Natural killer cell (primary cell): Measurements from ENCODE around the gene KBTBD2. TPM values are rescaled to one million over a fixed set of nuclear protein-coding genes. Genes with fewer than 3 reads are reported as not detected.
"Not testable (repeated sequence)": the region's sequence is repeated elsewhere in the genome, so short reads cannot be mapped to it uniquely, and the experiment has no call there.

Source experiments
- ATAC-seq, 3 donors: fragments of 150-1000 bp in 2 of 3; fragments of 200-7000 bp in 1 of 3; cut with Tn5 transposase; 1 replicate in 1 of 3; 2 replicates in 2 of 3; pipeline ENCODE4 v1.10.0; 2021; ENCODE audit warnings: mild to moderate bottlenecking in 2 of 3, moderate library complexity in 2 of 3
- DNase-seq, 2 donors: peaks; one replicate each; pipeline versions ENCODE4 v3.0.0 to v3.0.0-alpha.2; 2013 to 2021; ENCODE audit warnings: mixed read lengths in 1 of 2
- H3K27ac ChIP-seq: one replicate; pipeline ENCODE4 v1.5.1; 2013; ENCODE audit warnings: mild to moderate bottlenecking, low read length
- H3K27me3 ChIP-seq: one replicate; pipeline ENCODE4 v1.6.1; 2013; ENCODE audit warnings: low read length; ENCODE audit not compliant: control insufficient read depth, insufficient read depth
- H3K36me3 ChIP-seq: one replicate; pipeline ENCODE4 v1.6.1; 2013; ENCODE audit warnings: low read length; ENCODE audit not compliant: control insufficient read depth, insufficient read depth
- H3K4me1 ChIP-seq: one replicate; pipeline ENCODE4 v1.6.1; 2013; ENCODE audit warnings: low read length; ENCODE audit not compliant: control insufficient read depth, insufficient read depth
- H3K4me3 ChIP-seq: one replicate; pipeline ENCODE4 v1.5.1; 2013; ENCODE audit warnings: low read length
- H3K9me3 ChIP-seq: one replicate; pipeline ENCODE4 v1.6.1; 2013; ENCODE audit warnings: low read length; ENCODE audit not compliant: control insufficient read depth, insufficient read depth
- H3K27ac Mint-ChIP-seq, 2 donors: one replicate each; pipeline ENCODE4 v1.8.0; 2022; ENCODE audit warnings: mild to moderate bottlenecking in 2 of 2, mixed read lengths in 2 of 2, moderate library complexity in 1 of 2
- H3K27me3 Mint-ChIP-seq, 2 donors: one replicate each; pipeline ENCODE4 v1.8.0; 2022; ENCODE audit warnings: low read depth in 2 of 2, mixed read lengths in 2 of 2
- H3K36me3 Mint-ChIP-seq: one replicate; pipeline ENCODE4 v1.8.0; 2022; ENCODE audit warnings: mixed read lengths
- H3K4me1 Mint-ChIP-seq, 2 donors: one replicate each; pipeline ENCODE4 v1.8.0; 2022; ENCODE audit warnings: mixed read lengths in 2 of 2
- H3K4me3 Mint-ChIP-seq: one replicate; pipeline ENCODE4 v1.8.0; 2022; ENCODE audit warnings: mild to moderate bottlenecking, moderate library complexity, mixed read lengths
- H3K9me3 Mint-ChIP-seq, 2 donors: one replicate each; pipeline ENCODE4 v1.8.0; 2022; ENCODE audit warnings: mixed read lengths in 2 of 2
- WGBS: methylation state at CpG from one replicate; pipeline ENCODE4 v1.1.7; 2013; ENCODE audit warnings: missing lambda C conversion rate; ENCODE audit not compliant: insufficient coverage; 5-methylcytosine and 5-hydroxymethylcytosine counted together
- intact Hi-C: fragments of 100-400 bp; cut with micrococcal nuclease; formaldehyde crosslinking; loops from one replicate; pipeline ENCODE4 v1.14.2; 2022
- total RNA-seq, 4 donors: library from RNA; stranded (reverse); fragments of 120-200 nt in 1 of 4; gene quantifications; one replicate each; pipeline versions ENCODE4 v1.2.3 to v1.2.4, GENCODE V29; 2013 to 2022
- TF ChIP-seq, protein P1 (sequence below): fragments of 200-600 bp; IDR thresholded peaks from one replicate; pipeline ENCODE4 v1.8.0; 2022; ENCODE audit warnings: antibody characterized with exemption

KBTBD2 gene
- total RNA-seq, 3 donors from 2014 or later (not counting 1 experiment from before 2014, with no cell fraction given), result 124 to 161 (median 150) TPM

DNA sequence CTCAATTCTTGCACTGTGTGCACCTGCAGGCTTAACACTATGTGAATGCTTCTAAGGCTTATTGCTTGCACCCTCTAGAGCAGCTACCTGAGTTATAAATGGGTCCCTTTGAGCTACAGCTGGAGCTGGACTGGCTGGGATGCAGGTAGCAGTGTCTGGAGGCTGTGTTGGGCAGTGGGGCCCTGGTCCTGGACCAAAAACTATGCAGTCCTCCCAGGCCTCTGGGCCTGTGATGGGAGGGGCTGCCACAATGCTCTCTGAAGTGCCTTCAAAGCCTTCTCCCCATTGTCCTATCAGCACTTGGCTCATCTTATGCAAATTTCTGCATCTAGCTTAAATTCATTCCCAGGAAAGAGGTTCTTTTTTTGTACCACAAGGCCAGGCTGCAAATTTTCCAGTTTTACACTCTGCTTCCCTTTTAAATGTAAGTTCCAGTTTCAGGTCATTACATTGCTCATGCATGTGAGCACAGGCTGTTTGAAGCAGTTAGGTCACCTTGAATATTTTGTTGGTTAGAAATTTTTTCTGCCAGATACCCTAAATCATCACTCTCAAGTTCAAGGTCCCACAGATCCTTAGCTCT lies 26.0 kb downstream of the KBTBD2 start:
- DNase-seq (no peak), ATAC-seq (peak in 1 of 3 donors; percentile 17)
- Mint-ChIP-seq H3K9me3 (no peaks in the 10 kb centered on the region), H3K4me1 (peaks cover 55 to 68% of the 10 kb centered on the region in 2 donors), H3K27ac (peak overlapping the region in 1 of 2 donors; percentile 56), H3K27me3 (no peaks in the 10 kb centered on the region), H3K4me3 (no peak overlapping the region), H3K36me3 (peaks cover 27% of the 10 kb centered on the region)
- Histone ChIP-seq H3K27me3 (no peaks in the 10 kb centered on the region), H3K36me3 (peaks cover 35% of the 10 kb centered on the region), H3K4me3 (no peak overlapping the region), H3K4me1 (no peaks in the 10 kb centered on the region), H3K27ac (no peak overlapping the region), H3K9me3 (peaks cover 2% of the 10 kb centered on the region)
- intact Hi-C loops, result no loop called here
- TF ChIP-seq, protein P1, sequence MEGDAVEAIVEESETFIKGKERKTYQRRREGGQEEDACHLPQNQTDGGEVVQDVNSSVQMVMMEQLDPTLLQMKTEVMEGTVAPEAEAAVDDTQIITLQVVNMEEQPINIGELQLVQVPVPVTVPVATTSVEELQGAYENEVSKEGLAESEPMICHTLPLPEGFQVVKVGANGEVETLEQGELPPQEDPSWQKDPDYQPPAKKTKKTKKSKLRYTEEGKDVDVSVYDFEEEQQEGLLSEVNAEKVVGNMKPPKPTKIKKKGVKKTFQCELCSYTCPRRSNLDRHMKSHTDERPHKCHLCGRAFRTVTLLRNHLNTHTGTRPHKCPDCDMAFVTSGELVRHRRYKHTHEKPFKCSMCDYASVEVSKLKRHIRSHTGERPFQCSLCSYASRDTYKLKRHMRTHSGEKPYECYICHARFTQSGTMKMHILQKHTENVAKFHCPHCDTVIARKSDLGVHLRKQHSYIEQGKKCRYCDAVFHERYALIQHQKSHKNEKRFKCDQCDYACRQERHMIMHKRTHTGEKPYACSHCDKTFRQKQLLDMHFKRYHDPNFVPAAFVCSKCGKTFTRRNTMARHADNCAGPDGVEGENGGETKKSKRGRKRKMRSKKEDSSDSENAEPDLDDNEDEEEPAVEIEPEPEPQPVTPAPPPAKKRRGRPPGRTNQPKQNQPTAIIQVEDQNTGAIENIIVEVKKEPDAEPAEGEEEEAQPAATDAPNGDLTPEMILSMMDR, result no peak

DNA sequence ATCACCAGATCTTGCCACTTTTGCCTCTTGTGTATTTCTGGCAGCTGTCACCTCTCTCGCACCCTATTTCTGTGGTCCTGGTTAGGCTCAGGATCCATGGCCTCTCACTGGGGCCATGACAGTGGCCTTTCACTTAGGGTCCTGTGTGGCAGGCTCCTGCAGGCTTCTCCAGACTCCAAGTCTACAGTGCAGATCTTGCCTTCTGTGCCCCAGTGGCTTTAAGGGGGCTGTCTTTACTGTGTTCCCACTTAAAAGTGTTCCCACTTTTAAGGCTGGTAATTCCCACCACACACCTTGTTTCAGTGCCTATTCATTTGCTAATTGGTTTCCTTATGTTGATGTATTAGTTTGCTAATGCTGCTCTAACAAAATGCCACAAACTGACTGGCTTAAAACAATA lies 27.7 kb downstream of the KBTBD2 start:
- H3K27ac ChIP-seq, H3K4me3 ChIP-seq, H3K9me3 Mint-ChIP-seq, H3K4me3 Mint-ChIP-seq, intact Hi-C loops, H3K4me1 ChIP-seq, H3K9me3 ChIP-seq, ATAC-seq, H3K27me3 ChIP-seq, DNase-seq, H3K27me3 Mint-ChIP-seq: not testable (repeated sequence)
- WGBS, result 100% methylated on average over 1 of the region's 1 CpG
- H3K27ac Mint-ChIP-seq, result peak overlapping the region; percentile 7 to 37
- H3K4me1 Mint-ChIP-seq, result peaks cover 39 to 55% of the 10 kb centered on the region in 2 donors
- peaks cover 13% of the 10 kb centered on the region for H3K36me3 Mint-ChIP-seq
- H3K36me3 ChIP-seq, result peaks cover 19% of the 10 kb centered on the region

DNA sequence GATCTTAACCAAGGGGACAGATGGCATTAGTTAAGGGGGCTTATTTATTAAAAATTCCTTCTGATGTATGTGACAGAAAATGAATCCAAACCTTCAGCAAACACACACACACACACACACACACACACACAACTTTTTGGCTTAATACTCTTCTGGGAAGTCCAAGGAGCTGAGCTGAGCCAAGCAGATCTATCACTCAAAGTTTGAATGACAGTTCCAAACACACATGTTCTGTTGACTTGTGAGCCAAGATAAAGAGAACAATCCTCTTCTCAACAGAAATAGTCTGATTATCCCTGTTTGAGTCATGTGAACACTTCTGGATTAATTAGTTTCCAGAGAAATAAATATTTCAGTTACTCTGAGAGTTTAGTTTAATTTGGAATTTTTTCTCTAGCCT lies 31.5 kb downstream of the KBTBD2 start:
- Mint-ChIP-seq H3K27me3 (no peaks in the 10 kb centered on the region), H3K4me1 (peaks cover 9 to 27% of the 10 kb centered on the region in 2 donors), H3K4me3 (no peak overlapping the region), H3K27ac (no peak overlapping the region), H3K36me3 (no peaks in the 10 kb centered on the region), H3K9me3 (no peaks in the 10 kb centered on the region)
- Histone ChIP-seq H3K36me3 (no peaks in the 10 kb centered on the region), H3K27me3 (no peaks in the 10 kb centered on the region), H3K4me1 (no peaks in the 10 kb centered on the region), H3K4me3 (no peak overlapping the region), H3K27ac (no peak overlapping the region), H3K9me3 (no peaks in the 10 kb centered on the region)
- intact Hi-C loops, result no loop called here
- DNase-seq (no peak), ATAC-seq (no peak)
- TF ChIP-seq, protein P1, result no peak

DNA sequence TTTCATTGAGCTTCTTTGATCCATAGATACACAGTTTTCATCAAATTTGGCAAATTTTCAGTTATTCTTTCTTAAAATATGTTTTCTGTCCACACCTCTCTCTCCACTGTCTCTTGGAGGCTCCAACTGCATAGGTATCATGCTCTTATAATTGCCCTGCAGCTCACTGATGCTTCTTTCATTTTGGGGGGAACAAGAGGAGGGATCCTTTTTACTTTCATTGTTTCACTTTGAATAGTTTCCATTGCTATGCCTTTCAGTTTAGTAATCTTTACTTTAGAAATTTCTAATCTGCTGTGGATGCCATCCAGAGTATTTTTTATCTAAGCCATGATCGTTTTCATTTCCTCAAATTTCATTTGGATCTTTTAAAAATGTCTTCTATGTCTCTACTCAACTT lies 32.9 kb downstream of the KBTBD2 start:
- Mint-ChIP-seq H3K9me3 (no peaks in the 10 kb centered on the region), H3K36me3 (no peaks in the 10 kb centered on the region), H3K27ac (no peak overlapping the region), H3K4me1 (peaks cover 0 to 13% of the 10 kb centered on the region in 2 donors), H3K4me3 (no peak overlapping the region), H3K27me3 (peaks cover 0 to 12% of the 10 kb centered on the region in 2 donors)
- Histone ChIP-seq H3K4me3 (no peak overlapping the region), H3K27me3 (no peaks in the 10 kb centered on the region), H3K4me1 (no peaks in the 10 kb centered on the region), H3K9me3 (no peaks in the 10 kb centered on the region), H3K27ac (no peak overlapping the region), H3K36me3 (no peaks in the 10 kb centered on the region)
- TF ChIP-seq, protein P1, result no peak
- no peak for DNase-seq
- ATAC-seq, result no peak
- intact Hi-C loops, result no loop called here
- WGBS, result 71% methylated on average over 1 of the region's 1 CpG

DNA sequence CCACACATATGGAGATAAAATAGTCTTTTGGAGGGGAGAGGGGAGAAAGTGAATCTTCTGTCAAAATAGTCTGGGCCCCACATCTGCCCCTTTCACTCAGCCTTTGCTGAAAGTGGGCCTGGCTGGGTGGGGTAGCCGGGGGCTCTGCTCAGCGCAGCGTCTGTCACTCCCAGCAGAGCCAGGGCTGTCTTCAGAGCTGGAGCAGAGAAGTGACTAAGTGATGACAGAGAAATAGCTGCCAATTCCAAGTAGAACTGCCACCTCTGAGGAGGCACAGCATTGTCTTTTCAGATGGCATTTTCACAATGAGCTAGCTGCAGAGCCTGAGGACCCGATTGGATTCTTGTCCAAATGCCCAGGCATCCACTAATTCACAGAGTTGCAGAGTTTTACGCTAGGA lies 34.5 kb downstream of the KBTBD2 start:
- H3K4me1 ChIP-seq, ATAC-seq, H3K36me3 Mint-ChIP-seq, DNase-seq, H3K27me3 ChIP-seq, H3K9me3 Mint-ChIP-seq, intact Hi-C loops, H3K4me3 ChIP-seq, H3K27ac ChIP-seq, H3K4me3 Mint-ChIP-seq, H3K4me1 Mint-ChIP-seq, H3K9me3 ChIP-seq, H3K36me3 ChIP-seq, H3K27ac Mint-ChIP-seq: not testable (repeated sequence)
- WGBS, result 92% methylated on average over 4 of the region's 5 CpGs
- peaks cover 4 to 17% of the 10 kb centered on the region in 2 donors for H3K27me3 Mint-ChIP-seq

DNA sequence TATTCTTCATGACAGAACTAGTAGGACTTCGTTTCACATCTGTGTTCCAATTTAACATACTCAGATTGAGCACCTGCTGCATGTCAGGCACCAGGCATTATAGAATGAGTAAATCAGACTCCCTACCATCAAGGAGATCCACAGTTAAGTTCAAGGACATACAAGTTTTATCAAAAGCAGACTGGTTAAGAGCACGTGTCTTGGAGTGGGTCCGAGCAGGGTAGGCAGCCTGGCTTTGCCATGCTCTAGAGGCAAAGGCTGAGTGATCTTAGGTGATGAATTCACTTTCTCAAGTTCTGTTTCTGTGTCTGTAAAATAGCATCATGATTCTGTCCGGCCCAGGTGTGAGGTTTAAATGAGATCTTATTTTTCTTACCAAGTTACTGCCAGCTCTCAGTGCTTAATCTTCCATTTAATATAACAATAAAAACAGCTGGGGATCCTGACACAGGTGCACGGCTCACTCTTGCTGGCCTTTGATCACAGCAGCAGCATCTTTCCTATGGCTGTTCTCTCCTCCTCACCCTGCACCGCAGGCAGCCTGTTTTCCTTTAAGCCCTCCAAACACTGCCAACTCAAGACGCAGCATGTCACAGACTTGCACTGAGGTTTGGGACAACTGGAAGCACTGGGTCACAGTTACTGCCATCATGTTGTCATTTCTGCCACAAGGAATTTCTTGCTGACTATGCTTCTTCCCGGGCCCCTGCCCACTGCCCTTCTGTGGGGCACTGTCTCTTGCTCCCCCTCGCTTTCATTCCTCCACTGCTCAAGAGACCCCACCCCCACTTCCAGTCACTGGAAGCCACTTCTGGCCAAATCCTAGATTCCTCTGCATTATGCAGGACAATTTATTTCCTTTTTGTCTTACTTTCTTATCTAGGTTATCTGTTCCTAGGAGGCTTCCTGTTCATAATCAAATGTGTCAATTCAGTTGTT lies 35.5 kb downstream of the KBTBD2 start:
- H3K27ac ChIP-seq, intact Hi-C loops, H3K4me1 ChIP-seq, H3K4me3 Mint-ChIP-seq, H3K27ac Mint-ChIP-seq, H3K9me3 Mint-ChIP-seq, H3K4me1 Mint-ChIP-seq, H3K36me3 Mint-ChIP-seq, H3K36me3 ChIP-seq, ATAC-seq, DNase-seq, H3K9me3 ChIP-seq, H3K4me3 ChIP-seq, H3K27me3 ChIP-seq: not testable (repeated sequence)
- WGBS, result 73% methylated on average over 4 of the region's 9 CpGs
- peaks cover 10 to 27% of the 10 kb centered on the region in 2 donors for H3K27me3 Mint-ChIP-seq
